ENCODE measurements around the gene ZNF593.
A peak's percentile ranks its signal among the peaks of the same experiment; 100 is the strongest.

- TF ChIP-seq CTCF (IDR thresholded peaks at IDR 0.05) = peak in 4 of 7 experiments; percentile 17 to 28 (median 21)
- TF ChIP-seq POLR2A (IDR thresholded peaks at IDR 0.05) = no peak
These were observed 20.8 kb downstream of the ZNF593 start, which contains the start of gene CATSPER4 for GRCh38 chr1:26190373-26190987.

All from body of pancreas (tissue), 4 donors.